Stimulated activated CD4-positive, alpha-beta T cell treated with anti-CD3 and anti-CD28 coated beads, Interleukin-12 subunit alpha, Interleukin-12 subunit beta, amount 100 ng/mL, for 24 hours (primary cell): ENCODE results near the gene EEF1A1.
"Not testable (repeated sequence)": the region's sequence is repeated elsewhere in the genome, so short reads cannot be mapped to it uniquely, and the experiment has no call there.

Experiments
- DNase-seq, 2 experiments: peaks; one replicate each; pipeline ENCODE4 v3.0.0-alpha.2; 2020; ENCODE audit warnings: low read depth in 2 of 2

Gene EEF1A1

DNA sequence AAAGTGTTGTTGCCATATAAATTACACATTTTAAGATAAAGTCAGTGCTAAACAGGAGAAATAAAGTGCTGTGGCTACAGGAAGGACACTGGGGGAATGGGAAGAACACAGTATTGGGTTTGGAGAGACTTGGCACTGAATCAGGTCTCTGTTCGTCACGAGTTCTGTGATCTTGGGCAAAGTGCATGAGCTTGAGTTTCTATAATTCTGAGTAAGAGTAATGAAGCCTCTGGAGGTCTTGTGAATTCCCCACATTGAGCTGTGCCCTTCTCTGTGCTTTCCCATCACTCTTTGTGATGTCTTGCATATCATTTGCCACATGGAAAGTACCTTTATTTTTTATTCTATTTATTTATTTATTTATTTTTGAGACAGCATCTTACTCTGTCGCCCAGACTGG lies 16.8 kb upstream of the EEF1A1 start:
- no peak for DNase-seq

GRCh38 chr6:73534628-73535027 lies 13.8 kb upstream of the EEF1A1 start:
- DNase-seq: no peak

DNA sequence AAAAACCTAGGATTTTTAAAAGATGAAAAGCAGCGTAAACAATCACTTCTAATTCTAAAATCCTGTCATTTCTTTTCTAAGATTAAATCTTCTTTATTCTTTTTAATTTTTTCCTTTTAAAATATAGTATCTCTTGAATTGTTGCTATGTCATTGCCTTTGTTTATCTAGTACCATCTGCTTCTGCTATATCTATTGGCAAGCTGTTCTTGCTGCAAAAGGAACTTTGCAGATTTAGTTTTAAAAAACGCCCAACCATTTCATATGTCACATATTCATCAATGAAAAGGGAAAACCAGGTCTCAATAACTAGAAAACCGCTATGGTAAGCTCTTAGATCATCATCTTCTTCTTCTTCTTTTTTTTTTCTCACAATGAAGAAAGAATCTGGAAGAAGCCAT lies 11.5 kb upstream of the EEF1A1 start:
- DNase-seq: no peak

- DNase-seq: no peak
Observed at GRCh38 chr6:73528897-73529296, 8.1 kb upstream of the EEF1A1 start.

- no peak for DNase-seq
Observed at GRCh38 chr6:73525546-73526330, 4.9 kb upstream of the EEF1A1 start.

DNA sequence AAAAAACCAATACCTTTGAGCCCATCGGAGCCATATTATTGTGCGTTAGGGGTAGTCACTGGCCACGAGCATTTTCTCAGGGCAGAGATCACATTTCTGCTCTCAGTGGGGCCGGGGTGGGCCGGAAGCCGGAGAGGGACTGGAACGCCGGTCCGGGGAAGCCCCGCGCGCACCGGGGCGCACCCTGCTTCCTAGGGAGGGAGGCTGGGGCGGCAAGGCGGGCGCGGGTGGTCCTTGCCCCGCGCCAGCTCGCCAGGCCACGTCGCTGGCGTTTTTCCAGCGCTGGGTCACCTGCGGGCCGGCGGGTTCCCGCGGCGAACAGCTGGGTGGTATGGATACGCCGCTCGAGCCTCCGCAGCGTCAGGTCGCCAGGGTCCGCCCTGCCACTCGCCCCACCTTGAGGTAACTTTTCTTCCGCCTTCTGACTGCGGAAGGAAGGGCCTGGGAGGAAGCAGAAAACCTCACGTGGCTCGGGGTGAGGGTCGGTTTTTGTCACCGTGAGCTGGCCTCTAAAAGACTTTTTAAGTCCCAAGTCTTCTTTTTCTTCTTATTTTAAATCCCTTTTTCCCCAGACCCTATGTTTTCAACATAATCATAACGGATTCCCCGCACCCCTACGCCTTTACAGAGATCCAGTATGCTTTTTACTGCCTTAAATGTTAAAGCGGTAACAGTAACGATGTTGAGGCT lies 2.7 kb upstream of the EEF1A1 start:
- peak; percentile 66 to 67 for DNase-seq

- DNase-seq: peak; percentile 64 to 71
Observed at GRCh38 chr6:73521351-73521985, 636 bp upstream of the EEF1A1 start.

- DNase-seq: peak; percentile 74 to 77
Observed at GRCh38 chr6:73519926-73520687, 725 bp downstream of the EEF1A1 start.

GRCh38 chr6:73518982-73519881 lies 1.6 kb downstream of the EEF1A1 start:
- not testable (repeated sequence) for DNase-seq

DNA sequence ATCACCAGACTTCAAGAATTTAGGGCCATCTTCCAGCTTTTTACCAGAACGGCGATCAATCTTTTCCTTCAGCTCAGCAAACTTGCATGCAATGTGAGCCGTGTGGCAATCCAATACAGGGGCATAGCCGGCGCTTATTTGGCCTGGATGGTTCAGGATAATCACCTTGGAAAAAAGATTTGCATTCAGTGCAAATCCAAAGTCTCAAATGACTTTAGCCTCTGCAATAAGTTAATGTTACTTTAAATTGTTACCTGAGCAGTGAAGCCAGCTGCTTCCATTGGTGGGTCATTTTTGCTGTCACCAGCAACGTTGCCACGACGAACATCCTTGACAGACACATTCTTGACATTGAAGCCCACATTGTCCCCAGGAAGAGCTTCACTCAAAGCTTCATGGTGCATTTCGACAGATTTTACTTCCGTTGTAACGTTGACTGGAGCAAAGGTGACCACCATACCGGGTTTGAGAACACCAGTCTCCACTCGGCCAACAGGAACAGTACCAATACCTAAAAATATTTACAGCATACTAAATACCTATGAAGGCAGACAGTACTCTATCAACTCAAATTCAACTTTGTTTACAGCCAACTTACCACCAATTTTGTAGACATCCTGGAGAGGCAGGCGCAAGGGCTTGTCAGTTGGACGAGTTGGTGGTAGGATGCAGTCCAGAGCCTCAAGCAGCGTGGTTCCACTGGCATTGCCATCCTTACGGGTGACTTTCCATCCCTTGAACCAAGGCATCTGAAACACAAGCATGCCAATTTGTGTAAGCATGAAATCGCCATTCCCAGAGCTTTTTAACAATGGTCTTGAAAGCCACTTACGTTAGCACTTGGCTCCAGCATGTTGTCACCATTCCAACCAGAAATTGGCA lies 2.5 kb downstream of the EEF1A1 start:
- not testable (repeated sequence) for DNase-seq

GRCh38 chr6:73516514-73517489 lies 4.0 kb downstream of the EEF1A1 start:
- no peak for DNase-seq

DNA sequence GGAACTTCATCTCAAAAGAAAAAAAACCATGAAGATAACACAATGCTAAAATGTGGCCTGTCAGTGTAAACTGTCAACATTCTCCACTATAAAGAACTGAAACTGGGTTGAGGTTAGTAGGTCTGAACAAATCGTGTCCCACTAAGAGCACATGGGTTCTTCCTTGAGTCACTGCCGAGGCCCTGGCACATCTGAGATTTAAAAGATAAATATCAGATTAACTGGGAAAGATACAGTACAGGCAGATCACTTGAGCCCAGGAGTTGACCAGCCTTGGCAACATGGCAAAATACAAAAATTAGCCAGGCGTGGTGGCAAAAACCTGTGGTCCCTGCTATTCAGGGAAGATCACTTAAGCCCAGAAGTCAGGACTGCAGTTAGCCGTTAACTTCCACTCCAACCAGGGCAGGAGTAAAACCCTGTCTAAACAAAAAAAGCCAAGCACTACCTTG lies 5.6 kb downstream of the EEF1A1 start:
- no peak for DNase-seq

DNA sequence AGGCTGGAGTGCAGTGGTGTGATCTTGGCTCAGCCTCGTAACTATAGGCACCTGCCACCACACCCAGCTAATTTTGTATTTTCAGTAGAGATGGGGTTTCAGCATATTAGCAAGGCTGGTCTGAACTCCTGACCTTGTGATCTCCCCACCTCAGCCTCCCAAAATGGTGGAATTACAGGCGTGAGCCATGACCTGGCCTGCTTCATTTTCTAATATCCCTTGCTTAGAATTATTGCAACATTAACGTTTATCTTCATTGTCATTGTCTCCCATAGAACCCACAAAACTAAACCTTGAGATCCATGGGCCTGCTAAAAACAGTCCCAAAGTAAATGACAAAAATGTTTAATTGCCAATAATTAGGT lies 6.1 kb downstream of the EEF1A1 start:
- DNase-seq: no peak

GRCh38 chr6:73513496-73513854 lies 7.4 kb downstream of the EEF1A1 start:
- DNase-seq: no peak

DNA sequence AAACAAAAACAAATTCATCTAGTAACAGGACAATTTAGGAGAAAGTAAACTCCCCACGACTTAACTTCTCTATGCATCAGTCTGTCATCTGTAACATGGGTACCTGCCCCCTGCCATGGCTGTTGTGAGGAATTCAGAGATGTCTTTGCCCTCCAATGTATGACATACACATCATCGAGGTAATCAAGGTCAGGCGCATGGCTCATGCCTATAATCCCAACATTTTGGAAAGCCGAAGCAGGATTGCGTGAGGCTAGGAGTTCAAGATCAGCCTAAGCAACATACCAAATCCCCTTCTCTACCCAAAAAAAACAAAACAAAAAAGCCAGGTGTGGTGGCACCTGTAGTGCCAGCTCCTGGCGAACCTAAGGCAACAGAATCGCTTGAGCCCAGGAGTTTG lies 9.0 kb downstream of the EEF1A1 start:
- DNase-seq: no peak

DNA sequence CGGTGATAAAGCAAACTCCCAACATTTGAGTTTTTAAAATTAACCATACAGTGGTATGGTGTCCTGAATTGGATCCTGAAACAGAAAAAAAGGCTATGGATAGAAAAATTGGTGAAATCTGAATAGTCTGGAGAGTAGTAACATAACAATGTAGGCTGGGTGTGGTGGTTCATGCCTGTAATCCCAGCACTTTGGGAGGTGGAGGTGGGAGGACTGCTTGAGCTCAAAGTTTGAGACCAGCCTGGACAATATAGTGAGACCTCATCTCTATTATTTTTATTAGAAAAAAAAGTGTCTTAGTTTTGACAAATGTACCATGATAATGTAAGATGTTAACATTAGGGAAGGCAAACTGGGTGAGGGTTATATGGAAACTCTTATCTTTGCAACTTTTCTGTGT lies 11.0 kb downstream of the EEF1A1 start:
- no peak for DNase-seq

DNA sequence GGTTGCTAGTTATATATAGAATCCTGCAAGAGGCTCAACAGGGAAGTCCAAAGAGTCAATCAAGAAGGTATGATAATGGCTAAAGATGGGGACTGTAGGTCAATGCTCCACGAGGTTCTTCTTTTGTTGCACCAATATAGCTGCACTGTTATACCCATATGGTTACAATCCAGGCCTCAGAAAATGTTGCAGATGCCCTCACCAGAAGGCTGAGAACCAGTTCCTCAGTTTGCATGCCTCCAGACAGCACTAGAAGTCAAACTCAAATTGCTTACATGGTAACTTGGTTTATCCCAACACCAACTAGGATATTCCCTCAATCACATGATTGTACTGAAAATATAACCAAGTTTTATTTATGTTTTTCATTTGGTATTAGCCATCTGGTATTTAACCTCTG lies 12.1 kb downstream of the EEF1A1 start:
- DNase-seq: no peak

- DNase-seq: no peak
Observed at GRCh38 chr6:73506246-73506645, 14.6 kb downstream of the EEF1A1 start.

DNA sequence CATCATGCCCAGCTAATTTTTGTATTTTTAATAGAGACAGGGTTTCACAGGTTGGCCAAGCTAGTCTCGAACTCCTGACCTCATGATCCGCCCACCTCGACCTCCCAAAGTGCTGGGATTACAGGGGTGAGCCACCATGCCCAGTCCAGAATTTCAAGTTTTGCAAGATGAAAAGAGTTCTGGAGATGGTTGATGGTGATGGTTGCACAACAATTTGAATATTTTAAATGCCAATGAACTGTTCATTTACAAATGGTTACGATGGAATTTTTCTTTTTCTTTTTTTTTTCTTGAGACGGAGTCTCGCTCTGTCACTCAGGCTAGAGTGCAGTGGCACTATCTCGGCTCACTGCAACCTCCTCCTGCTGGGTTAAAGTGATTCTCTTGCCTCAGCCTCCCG lies 15.1 kb downstream of the EEF1A1 start:
- not testable (repeated sequence) for DNase-seq
